Mesenchymal stem cell (in vitro differentiated cells and primary cell): Measurements from ENCODE around the gene MKNK1.

Experiments used
- DNase-seq: peaks from one replicate; pipeline ENCODE4 v3.0.0-alpha.2; 2013
- H2AFZ ChIP-seq: one replicate; pipeline ENCODE4 v1.6.1; 2013; ENCODE audit warnings: low read depth, mild to moderate bottlenecking, control low read depth, inconsistent platforms, low read length, moderate library complexity
- H2AK5ac ChIP-seq: 2 replicates; pipeline ENCODE4 v1.6.1; 2013; ENCODE audit warnings: low read length, moderate library complexity, mild to moderate bottlenecking, inconsistent platforms; ENCODE audit not compliant: severe bottlenecking
- H2BK120ac ChIP-seq: one replicate; pipeline ENCODE4 v1.6.1; 2013; ENCODE audit warnings: low read depth, mild to moderate bottlenecking, inconsistent platforms, low read length, moderate library complexity
- H2BK12ac ChIP-seq, 2 experiments: one replicate each; pipeline ENCODE4 v1.6.1; 2013; ENCODE audit warnings: inconsistent platforms in 2 of 2, low read length in 2 of 2, mild to moderate bottlenecking in 2 of 2, moderate library complexity in 2 of 2, control low read depth in 1 of 2
- H2BK15ac ChIP-seq: one replicate; pipeline ENCODE4 v1.6.1; 2013; ENCODE audit warnings: mild to moderate bottlenecking, low read depth, inconsistent platforms; ENCODE audit not compliant: poor library complexity, severe bottlenecking
- H2BK5ac ChIP-seq: 2 replicates; pipeline ENCODE4 v1.6.1; 2013; ENCODE audit warnings: low read depth, mild to moderate bottlenecking, low read length, control low read depth, inconsistent platforms; ENCODE audit not compliant: poor library complexity, severe bottlenecking
- H3K14ac ChIP-seq, 2 experiments: one replicate each; pipeline ENCODE4 v1.6.1; 2013; ENCODE audit warnings: inconsistent platforms in 2 of 2, low read length in 2 of 2, control low read depth in 1 of 2, mild to moderate bottlenecking in 1 of 2, moderate library complexity in 1 of 2
- H3K18ac ChIP-seq, 2 experiments: one replicate each; pipeline ENCODE4 v1.6.1; 2013; ENCODE audit warnings: inconsistent platforms in 2 of 2, low read length in 2 of 2, control low read depth in 1 of 2, low read depth in 1 of 2, mild to moderate bottlenecking in 1 of 2
- H3K23ac ChIP-seq, 2 experiments: one replicate each; pipeline ENCODE4 v1.6.1; 2013; ENCODE audit warnings: inconsistent platforms in 2 of 2, low read length in 2 of 2, mild to moderate bottlenecking in 2 of 2, moderate library complexity in 2 of 2, control low read depth in 1 of 2
- H3K27ac ChIP-seq: 2 replicates; pipeline ENCODE4 v1.5.1; 2013; ENCODE audit warnings: mild to moderate bottlenecking, moderate library complexity, low read length, control low read depth, inconsistent platforms; ENCODE audit not compliant: poor library complexity, severe bottlenecking
- H3K27me3 ChIP-seq, 2 experiments: 2 replicates each; pipeline versions ENCODE4 v1.6.1 to v1.7.0; 2013; ENCODE audit warnings: low read length in 2 of 2, mild to moderate bottlenecking in 2 of 2, moderate library complexity in 2 of 2, control low read depth in 1 of 2, inconsistent platforms in 1 of 2; ENCODE audit not compliant: control insufficient read depth in 1 of 2, insufficient read depth in 1 of 2
- H3K36me3 ChIP-seq, 2 experiments: 2 replicates each; pipeline versions ENCODE4 v1.6.1 to v1.7.0; 2013; ENCODE audit warnings: low read length in 2 of 2, control low read depth in 1 of 2, inconsistent platforms in 1 of 2, low read depth in 1 of 2, mild to moderate bottlenecking in 1 of 2; ENCODE audit not compliant: insufficient read depth in 2 of 2, control insufficient read depth in 1 of 2
- H3K4ac ChIP-seq, 2 experiments: one replicate each; pipeline ENCODE4 v1.6.1; 2013; ENCODE audit warnings: inconsistent platforms in 2 of 2, low read length in 2 of 2, mild to moderate bottlenecking in 2 of 2, moderate library complexity in 2 of 2, control low read depth in 1 of 2, low read depth in 1 of 2
- H3K4me1 ChIP-seq: 2 replicates; pipeline ENCODE4 v1.6.1; 2013; ENCODE audit warnings: low read depth, low read length, control low read depth; ENCODE audit not compliant: control insufficient read depth, insufficient read depth
- H3K4me2 ChIP-seq: 2 replicates; pipeline ENCODE4 v1.6.1; 2013; ENCODE audit warnings: low read length, mild to moderate bottlenecking, inconsistent platforms; ENCODE audit not compliant: poor library complexity, severe bottlenecking
- H3K4me3 ChIP-seq, 2 experiments: 2 replicates each; pipeline versions ENCODE4 v1.5.1 to v1.7.0; 2013; ENCODE audit warnings: low read length in 2 of 2, mild to moderate bottlenecking in 2 of 2, control low read depth in 1 of 2, low read depth in 1 of 2; ENCODE audit not compliant: insufficient read depth in 1 of 2
- H3K79me1 ChIP-seq: replicated peaks from 2 replicates; pipeline ENCODE4 v1.6.1; 2013; ENCODE audit warnings: mild to moderate bottlenecking, control low read depth, low read length, inconsistent platforms; ENCODE audit not compliant: poor library complexity, severe bottlenecking
- H3K9ac ChIP-seq: 2 replicates; pipeline ENCODE4 v1.7.0; 2013; ENCODE audit warnings: mild to moderate bottlenecking, low read length, moderate library complexity
- H3K9me3 ChIP-seq: 2 replicates; pipeline ENCODE4 v1.7.0; 2013; ENCODE audit warnings: mild to moderate bottlenecking, low read length; ENCODE audit not compliant: control insufficient read depth
- H4K8ac ChIP-seq: one replicate; pipeline ENCODE4 v1.6.1; 2013; ENCODE audit warnings: inconsistent platforms, mild to moderate bottlenecking, low read length, moderate library complexity
- H4K91ac ChIP-seq: one replicate; pipeline ENCODE4 v1.6.1; 2013; ENCODE audit warnings: mild to moderate bottlenecking, low read length, inconsistent platforms
- WGBS: methylation state at CpG from one replicate; pipeline ENCODE4 v1.1.7; 2013; ENCODE audit warnings: mixed read lengths; 5-methylcytosine and 5-hydroxymethylcytosine counted together

The MKNK1 gene

DNA sequence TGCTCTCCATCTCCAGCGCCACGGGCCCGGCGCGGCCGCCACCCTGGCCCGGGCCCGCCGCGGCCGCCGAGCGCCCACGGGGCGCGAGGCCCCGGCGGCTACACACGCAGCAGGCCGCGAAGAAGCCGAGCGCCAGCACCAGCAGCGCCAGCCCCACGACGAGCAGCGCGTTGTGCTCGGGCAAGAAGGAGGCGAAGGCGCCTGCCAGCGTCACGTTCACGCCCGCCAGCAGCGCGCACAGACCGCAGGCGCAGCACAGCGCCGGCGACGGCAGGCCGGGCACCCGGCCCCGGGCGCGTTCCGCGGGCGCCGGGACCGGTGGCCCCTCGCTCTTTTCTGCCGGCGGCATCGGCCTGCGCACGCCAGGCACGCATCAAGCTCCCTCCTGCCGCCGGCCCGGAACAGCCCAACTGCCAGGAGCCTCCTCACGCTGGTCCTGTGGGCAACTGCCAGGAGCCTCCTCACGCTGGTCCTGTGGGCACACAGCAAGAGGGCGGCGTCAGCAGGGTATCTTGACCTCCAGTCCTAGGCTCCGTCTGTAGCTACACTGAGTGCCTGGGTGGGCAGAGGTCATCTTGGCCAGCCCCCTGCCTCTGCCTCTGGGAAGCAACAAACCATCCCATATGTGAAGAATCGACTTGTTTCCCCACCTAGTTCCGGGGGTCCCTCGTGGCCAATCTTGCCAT lies 70.7 kb downstream of the MKNK1 start:
- H3K36me3 ChIP-seq: no peaks in the 10 kb centered on the region
- 9% methylated on average over 61 of the region's 71 CpGs for WGBS

DNA sequence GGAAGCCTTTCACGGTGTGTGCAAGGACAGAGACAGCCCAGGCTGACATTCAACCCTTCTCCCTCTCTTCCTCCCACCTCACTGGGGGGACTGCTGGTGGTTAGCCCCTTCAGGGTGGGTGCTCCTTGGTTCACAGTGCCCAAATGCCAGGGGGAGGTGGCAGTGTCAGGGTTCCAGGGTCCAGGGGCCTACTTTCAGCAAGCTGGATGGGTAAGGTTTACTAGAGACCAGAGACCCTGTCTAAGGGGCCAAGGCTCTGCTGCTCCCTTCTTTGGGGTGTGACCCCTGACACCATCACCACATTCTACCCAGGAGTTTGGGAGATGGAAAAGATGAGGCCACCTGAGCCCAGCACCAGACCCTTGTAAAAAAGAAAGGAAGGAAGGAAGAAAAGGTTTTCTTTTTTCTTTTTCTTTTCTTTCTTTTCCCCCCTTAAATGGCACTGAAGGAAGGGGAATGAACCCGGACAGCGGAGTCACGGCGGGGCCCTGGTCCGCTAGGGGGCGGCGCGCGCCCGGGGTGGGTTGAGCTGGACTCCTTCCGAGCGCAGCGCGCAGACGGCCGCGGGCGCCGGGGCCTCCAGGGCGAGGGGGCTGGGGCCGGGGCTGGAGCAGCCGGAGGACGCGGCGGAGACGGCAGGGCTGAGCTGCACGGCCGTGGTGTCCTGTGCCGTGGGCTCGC lies 71.4 kb downstream of the MKNK1 start:
- peak; percentile 57 for DNase-seq
- Histone ChIP-seq H3K4me3 (peak overlapping the region in 1 of 2 experiments; percentile 50), H2AK5ac (no peak overlapping the region), H2BK12ac (no peak overlapping the region), H3K27ac (no peak overlapping the region), H3K4ac (no peak overlapping the region), H3K4me1 (peaks cover 6% of the 10 kb centered on the region), H2BK5ac (no peak overlapping the region), H2BK120ac (no peak overlapping the region), H3K27me3 (peaks cover 87 to 90% of the 10 kb centered on the region in 2 experiments), H3K9me3 (no peaks in the 10 kb centered on the region), H3K79me1 (no peaks in the 10 kb centered on the region), H4K8ac (no peak overlapping the region), H3K18ac (no peak overlapping the region), H4K91ac (no peak overlapping the region), H3K36me3 (no peaks in the 10 kb centered on the region), H2BK15ac (no peak overlapping the region), H3K9ac (peak overlapping the region; percentile 68), H3K23ac (no peak overlapping the region), H3K14ac (no peak overlapping the region), H3K4me2 (peak overlapping the region; percentile 93), H2AFZ (no peak overlapping the region)
- under 1% methylated on average over 11 of the region's 31 CpGs for WGBS

More for the DNA sequence above, 70.7 kb downstream of the MKNK1 start:
- Histone ChIP-seq H3K9me3 (no peaks in the 10 kb centered on the region), H3K27me3 (peaks cover 87 to 89% of the 10 kb centered on the region in 2 experiments), H3K79me1 (no peaks in the 10 kb centered on the region), H4K8ac (peak overlapping the region; percentile 61), H3K18ac (no peak overlapping the region), H3K4ac (no peak overlapping the region), H3K4me2 (peak overlapping the region; percentile 93), H2BK5ac (no peak overlapping the region), H3K14ac (no peak overlapping the region), H3K27ac (no peak overlapping the region), H2BK120ac (no peak overlapping the region), H2AFZ (peak overlapping the region; percentile 18), H3K4me1 (peaks cover 6% of the 10 kb centered on the region), H2BK15ac (no peak overlapping the region), H3K9ac (peak overlapping the region; percentile 68), H4K91ac (no peak overlapping the region), H3K4me3 (peak overlapping the region; percentile 50 to 58), H3K23ac (no peak overlapping the region), H2BK12ac (no peak overlapping the region), H2AK5ac (no peak overlapping the region)
- peak; percentile 36 for DNase-seq

DNA sequence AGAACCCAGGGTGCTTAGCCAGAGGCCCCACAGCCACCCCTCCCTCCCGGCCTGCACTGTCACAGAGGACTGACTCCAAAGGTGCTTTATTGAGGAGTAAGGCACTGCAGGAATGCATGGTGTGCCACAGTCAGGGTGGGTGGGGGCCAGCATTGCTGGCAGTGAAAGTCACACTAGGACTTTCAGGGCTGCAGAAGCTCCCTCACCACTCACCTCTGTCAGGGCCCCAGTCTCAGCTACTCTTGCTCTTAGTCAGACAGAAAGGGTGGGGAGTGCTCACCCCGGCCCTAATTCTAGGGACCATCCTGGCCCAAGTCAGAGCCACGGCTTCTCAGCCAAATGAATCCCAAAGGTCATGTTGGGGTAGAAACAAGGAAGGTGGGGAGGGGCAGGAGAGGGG lies 72.0 kb downstream of the MKNK1 start:
- no peak overlapping the region for H2BK15ac ChIP-seq
- H2BK120ac ChIP-seq: no peak overlapping the region
- no peak overlapping the region for H2BK5ac ChIP-seq
- H4K91ac ChIP-seq: no peak overlapping the region
- no peak overlapping the region for H3K4ac ChIP-seq
- H3K79me1 ChIP-seq: no peaks in the 10 kb centered on the region
- no peak overlapping the region for H2AK5ac ChIP-seq
- WGBS: 50% methylated on average over 2 of the region's 3 CpGs
- H3K14ac ChIP-seq: no peak overlapping the region
- no peak overlapping the region for H4K8ac ChIP-seq
- H3K23ac ChIP-seq: no peak overlapping the region
- DNase-seq: no peak
- no peak overlapping the region for H3K4me2 ChIP-seq
- no peaks in the 10 kb centered on the region for H3K36me3 ChIP-seq
- H3K18ac ChIP-seq: no peak overlapping the region
- H3K27me3 ChIP-seq: peaks cover 88 to 90% of the 10 kb centered on the region in 2 experiments
- H3K9ac ChIP-seq: no peak overlapping the region
- no peak overlapping the region for H3K4me3 ChIP-seq
- H3K4me1 ChIP-seq: peaks cover 6% of the 10 kb centered on the region
- no peak overlapping the region for H2BK12ac ChIP-seq
- H2AFZ ChIP-seq: no peak overlapping the region
- no peak overlapping the region for H3K27ac ChIP-seq
- H3K9me3 ChIP-seq: no peaks in the 10 kb centered on the region

DNA sequence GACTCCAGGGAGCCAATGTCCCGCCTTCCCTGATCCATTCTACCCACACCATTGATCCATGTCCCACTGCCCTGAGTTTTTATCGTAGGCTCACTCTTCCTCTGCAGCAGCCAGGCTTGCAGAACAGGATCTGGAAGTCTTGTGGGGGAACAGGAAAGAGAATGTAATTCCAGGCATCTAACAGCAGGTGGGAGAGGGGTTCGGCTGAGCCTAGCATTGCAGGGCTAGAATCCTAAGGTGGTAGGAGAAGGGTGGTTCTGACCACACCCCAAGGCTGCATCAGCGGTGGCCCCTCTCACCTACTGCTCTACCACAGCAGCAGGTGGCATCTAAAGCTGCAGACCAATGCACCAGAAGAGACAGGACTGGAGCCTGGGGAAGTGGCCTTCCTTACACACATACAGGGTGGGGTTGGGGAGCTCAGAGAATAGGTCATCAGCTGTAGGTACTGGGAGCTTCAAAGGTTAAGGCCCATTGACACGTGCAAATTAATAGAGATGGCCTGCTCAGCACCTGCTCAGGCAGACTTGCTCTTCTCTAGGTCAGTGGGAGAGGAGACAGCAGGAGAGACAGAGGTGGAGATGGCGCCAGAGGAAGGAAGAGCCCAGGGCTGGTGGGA lies 73.2 kb downstream of the MKNK1 start:
- Histone ChIP-seq H2BK5ac (no peak overlapping the region), H2BK120ac (no peak overlapping the region), H3K23ac (no peak overlapping the region), H3K79me1 (no peaks in the 10 kb centered on the region), H3K14ac (no peak overlapping the region), H2AK5ac (no peak overlapping the region), H3K4me2 (no peak overlapping the region), H4K91ac (no peak overlapping the region), H2BK12ac (no peak overlapping the region), H3K27me3 (peaks cover 89 to 91% of the 10 kb centered on the region in 2 experiments), H2AFZ (no peak overlapping the region), H3K4ac (no peak overlapping the region), H3K9ac (no peak overlapping the region), H3K9me3 (no peaks in the 10 kb centered on the region), H3K4me1 (peaks cover 6% of the 10 kb centered on the region), H2BK15ac (no peak overlapping the region), H4K8ac (no peak overlapping the region), H3K18ac (no peak overlapping the region), H3K27ac (no peak overlapping the region), H3K4me3 (no peak overlapping the region), H3K36me3 (no peaks in the 10 kb centered on the region)
- no peak for DNase-seq
- WGBS: 40% methylated on average over 4 of the region's 6 CpGs
